ENCODE data around the gene PRKAR1B.

Gene PRKAR1B

DNA sequence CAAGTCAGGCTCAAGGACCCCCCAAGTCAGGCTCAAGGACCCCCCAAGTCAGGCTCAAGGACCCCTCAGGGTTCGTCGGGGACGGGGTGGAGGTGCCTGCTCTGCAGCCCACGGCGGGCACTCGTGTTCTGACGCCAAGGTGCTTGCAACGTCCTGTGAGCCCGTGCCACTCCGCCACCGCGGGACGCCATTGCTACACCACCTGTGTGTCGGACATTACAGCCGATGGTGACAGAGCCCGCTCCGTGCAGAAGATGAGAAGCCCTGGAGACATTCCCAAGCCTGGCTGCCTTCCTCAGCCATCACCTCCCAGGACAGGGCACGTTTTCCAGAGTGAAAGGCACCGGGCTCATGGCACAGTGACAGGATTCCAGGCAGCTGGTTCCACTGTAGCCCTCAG lies 98.3 kb downstream of the PRKAR1B start:
- Mint-ChIP-seq H3K27me3 (no peaks in the 10 kb centered on the region), H3K9me3 (peaks cover 17% of the 10 kb centered on the region), H3K27ac (no peak overlapping the region), H3K4me3 (no peak overlapping the region), H3K4me1 (ENCODE audit: low read depth) (no peaks in the 10 kb centered on the region), H3K36me3 (ENCODE audit: low read depth) (no peaks in the 10 kb centered on the region)
- intact Hi-C loops (cut with micrococcal nuclease): no loop called here

DNA sequence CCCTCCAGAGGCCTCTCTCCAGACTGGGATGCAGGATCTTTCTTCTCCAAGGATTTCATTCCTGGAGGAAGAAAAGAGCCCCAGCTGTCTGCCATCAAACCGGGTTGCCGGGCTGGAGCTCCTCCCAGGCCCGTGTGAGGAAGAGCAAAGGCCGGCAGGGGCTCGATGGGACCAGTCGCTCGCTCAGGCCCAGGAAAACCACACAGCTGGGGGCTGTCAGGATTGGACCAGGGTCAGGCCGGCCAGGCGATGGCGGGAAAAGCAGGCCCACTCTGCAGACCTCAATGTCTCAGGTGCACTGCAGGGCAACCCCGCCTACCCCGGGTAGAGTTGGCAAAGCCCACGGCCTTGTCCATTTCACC lies 98.7 kb downstream of the PRKAR1B start:
- no peaks in the 10 kb centered on the region for H3K27me3 Mint-ChIP-seq
- H3K4me3 Mint-ChIP-seq: no peak overlapping the region
- H3K27ac Mint-ChIP-seq: peak overlapping the region; percentile 28
- intact Hi-C loops (cut with micrococcal nuclease): no loop called here
- H3K9me3 Mint-ChIP-seq: peaks cover 22% of the 10 kb centered on the region
- no peaks in the 10 kb centered on the region for H3K36me3 Mint-ChIP-seq (ENCODE audit: low read depth)
- H3K4me1 Mint-ChIP-seq (ENCODE audit: low read depth): no peaks in the 10 kb centered on the region

DNA sequence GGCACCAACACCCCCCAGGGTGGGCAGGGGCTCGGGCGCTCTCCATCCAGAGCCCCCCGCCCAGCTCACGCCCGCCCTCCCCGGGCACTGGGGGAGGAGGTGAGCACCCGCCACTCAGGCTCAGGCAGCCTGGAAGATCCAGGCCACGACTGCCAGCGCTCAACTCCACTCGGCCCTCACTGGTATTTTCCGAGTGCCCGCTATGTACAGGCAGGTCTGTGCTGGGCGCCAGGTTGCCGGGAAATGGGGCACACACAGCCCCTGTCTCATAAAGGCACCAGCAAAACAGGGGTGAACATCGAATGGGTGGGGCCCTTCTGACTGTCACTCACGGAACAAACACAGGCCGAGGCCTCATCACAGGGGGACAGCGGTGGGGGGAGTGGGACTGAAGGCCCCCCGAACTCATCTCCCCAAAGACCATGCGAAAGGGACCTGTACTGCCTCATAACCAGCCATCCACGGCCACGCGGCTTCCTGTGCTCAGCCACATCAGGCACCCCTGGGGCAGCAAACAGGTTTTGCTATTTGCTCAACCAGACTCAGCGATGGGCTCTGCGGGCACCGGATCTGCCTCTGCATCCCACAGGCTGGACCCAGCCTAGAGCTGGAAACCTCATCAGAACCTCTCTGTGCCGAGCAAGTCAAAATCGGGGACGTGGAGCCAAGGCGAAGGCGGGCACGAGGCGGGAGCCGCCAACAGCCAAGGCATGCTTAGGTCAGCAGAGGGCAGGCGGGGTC lies 99.2 kb downstream of the PRKAR1B start:
- H3K27ac Mint-ChIP-seq: peak overlapping the region; percentile 28
- intact Hi-C loops (cut with micrococcal nuclease): no loop called here
- no peaks in the 10 kb centered on the region for H3K36me3 Mint-ChIP-seq (ENCODE audit: low read depth)
- no peaks in the 10 kb centered on the region for H3K4me1 Mint-ChIP-seq (ENCODE audit: low read depth)
- H3K9me3 Mint-ChIP-seq: peaks cover 27% of the 10 kb centered on the region
- no peaks in the 10 kb centered on the region for H3K27me3 Mint-ChIP-seq
- no peak overlapping the region for H3K4me3 Mint-ChIP-seq

DNA sequence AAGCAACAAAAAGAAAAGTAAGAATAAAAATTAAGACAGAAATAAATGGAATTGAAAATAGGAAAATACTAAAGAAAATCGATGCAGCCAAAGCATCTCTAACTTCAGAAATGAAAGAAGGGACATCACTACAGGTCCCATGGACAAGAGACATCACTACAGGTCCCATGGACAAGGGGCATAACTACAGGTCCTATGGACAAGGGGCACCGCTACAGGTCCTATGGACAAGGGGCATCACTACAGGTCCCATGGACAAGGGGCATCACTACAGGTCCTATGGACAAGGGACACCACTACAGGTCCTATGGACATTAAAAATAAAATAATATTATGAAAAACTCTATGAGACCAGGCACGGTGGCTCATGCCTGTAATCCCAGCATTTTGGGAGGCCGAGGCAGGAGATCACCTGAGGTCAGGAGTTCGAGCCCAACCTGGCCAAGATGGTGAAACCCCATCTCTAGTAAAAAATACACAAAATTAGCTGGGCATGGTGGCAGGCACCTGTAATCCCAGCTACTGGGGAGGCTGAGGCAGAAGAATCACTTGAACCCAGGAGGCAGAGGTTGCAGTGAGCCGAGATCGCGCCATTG lies 101.6 kb downstream of the PRKAR1B start:
- Mint-ChIP-seq H3K4me3 (no peak overlapping the region), H3K9me3 (peaks cover 49% of the 10 kb centered on the region), H3K27me3 (no peaks in the 10 kb centered on the region), H3K36me3 (ENCODE audit: low read depth) (peaks cover 4% of the 10 kb centered on the region), H3K27ac (no peak overlapping the region), H3K4me1 (ENCODE audit: low read depth) (no peaks in the 10 kb centered on the region)
- intact Hi-C loops (cut with micrococcal nuclease): no loop called here

DNA sequence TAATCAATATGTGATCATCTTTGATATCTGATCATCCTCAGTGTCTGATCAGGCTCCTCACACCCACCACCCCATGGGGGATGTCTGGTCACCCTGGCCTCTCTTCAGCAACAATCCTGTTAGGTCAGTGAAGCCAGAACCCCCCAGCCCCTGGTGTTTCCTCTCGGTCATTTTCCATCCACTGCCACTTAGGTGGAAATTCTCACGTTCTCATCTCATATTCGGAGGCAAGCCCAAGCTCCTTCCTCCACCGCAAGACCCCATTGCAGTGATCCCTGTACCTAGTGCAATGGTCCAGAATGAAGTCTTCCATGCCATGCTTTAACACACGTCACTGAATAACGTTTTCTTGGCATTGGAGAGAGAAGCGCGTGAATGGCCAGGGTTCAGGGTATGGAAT lies 103.6 kb downstream of the PRKAR1B start:
- peaks cover 62% of the 10 kb centered on the region for H3K9me3 Mint-ChIP-seq
- peaks cover 15% of the 10 kb centered on the region for H3K36me3 Mint-ChIP-seq (ENCODE audit: low read depth)
- H3K27ac Mint-ChIP-seq: no peak overlapping the region
- peaks cover 15% of the 10 kb centered on the region for H3K4me1 Mint-ChIP-seq (ENCODE audit: low read depth)
- intact Hi-C loops (cut with micrococcal nuclease): no loop called here
- H3K27me3 Mint-ChIP-seq: no peaks in the 10 kb centered on the region
- no peak overlapping the region for H3K4me3 Mint-ChIP-seq

DNA sequence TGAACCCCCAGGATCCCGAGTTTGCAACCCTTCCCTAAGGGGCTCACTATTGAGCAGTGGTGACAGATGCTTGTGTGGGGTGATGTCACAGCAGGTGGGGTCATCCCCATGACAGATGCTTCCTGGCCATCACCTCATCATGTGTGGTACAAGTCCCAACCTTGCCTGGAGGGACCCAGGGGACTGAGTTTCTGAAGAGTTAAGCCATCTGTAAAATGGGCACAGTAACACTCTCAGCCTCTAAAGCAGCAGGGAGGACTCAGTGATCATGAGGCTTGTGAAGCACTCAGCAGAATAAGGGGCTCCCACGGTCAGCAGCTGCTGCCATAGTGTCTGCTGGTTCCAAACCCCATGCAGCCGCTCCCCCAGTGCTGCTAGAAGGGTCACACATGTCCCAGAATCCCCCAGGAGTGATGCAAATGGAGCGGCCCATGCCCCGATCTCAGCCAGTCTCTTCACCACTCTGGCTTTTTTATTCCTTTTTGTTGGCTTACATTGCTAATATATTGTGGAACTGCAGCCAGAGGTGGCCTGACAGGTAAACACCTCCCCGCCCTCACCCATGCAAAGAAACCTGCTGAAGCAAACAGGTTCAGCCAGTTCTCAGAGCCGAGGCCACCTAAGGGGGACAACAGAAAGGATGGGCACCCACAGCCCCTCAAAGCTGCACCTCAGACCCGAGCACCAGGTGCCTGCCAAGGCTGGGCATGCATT lies 105.4 kb downstream of the PRKAR1B start:
- Mint-ChIP-seq H3K27ac (no peak overlapping the region), H3K4me1 (ENCODE audit: low read depth) (peaks cover 30% of the 10 kb centered on the region)
- intact Hi-C loops (cut with micrococcal nuclease): no loop called here

DNA sequence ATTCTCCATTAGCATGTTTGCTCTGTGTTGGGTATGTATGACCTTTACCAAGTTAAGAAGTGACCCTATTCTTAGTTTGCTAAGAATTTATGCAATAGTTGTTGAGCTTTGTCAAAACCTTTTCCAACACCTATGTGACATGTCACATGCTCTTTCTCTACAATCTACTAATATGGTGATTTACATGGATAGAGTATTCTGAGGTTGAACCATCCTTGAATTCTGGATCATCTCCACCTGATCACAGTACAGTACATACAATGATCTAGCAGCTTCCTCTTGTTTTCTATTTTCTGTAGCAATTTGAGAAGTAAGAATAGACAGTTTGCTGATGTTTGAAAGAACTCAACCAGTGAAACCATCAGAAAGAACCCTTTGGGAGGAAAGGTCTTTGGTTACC lies 106.2 kb downstream of the PRKAR1B start:
- H3K4me1 Mint-ChIP-seq (ENCODE audit: low read depth): peaks cover 30% of the 10 kb centered on the region
- intact Hi-C loops (cut with micrococcal nuclease): no loop called here
- H3K4me3 Mint-ChIP-seq: no peak overlapping the region
- H3K27me3 Mint-ChIP-seq: no peaks in the 10 kb centered on the region
- peak overlapping the region; percentile 67 for H3K27ac Mint-ChIP-seq
- peaks cover 15% of the 10 kb centered on the region for H3K36me3 Mint-ChIP-seq (ENCODE audit: low read depth)
- H3K9me3 Mint-ChIP-seq: peaks cover 62% of the 10 kb centered on the region

More for the DNA sequence above, 105.4 kb downstream of the PRKAR1B start:
- peaks cover 62% of the 10 kb centered on the region for H3K9me3 Mint-ChIP-seq
- H3K36me3 Mint-ChIP-seq (ENCODE audit: low read depth): peaks cover 15% of the 10 kb centered on the region
- H3K4me3 Mint-ChIP-seq: no peak overlapping the region
- H3K27me3 Mint-ChIP-seq: no peaks in the 10 kb centered on the region

DNA sequence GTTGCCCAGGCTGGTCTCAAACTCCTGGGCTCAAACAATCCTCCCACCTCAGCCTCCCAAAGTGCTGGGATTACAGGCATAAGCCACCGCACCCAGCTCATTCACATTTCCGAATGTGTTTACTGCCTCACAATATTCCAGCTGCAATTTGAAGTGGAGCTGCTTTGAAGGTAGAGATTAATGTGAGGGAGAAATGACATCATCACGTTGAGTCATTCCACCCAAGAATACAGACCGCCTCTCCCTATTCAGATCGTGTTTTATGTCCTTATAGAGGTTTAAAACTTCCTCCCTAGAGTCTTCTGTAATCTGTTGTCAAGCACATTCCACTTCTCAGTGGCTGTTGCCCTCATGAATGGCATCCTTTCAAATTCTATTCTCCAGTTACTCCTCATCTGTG lies 107.0 kb downstream of the PRKAR1B start:
- intact Hi-C loops (cut with micrococcal nuclease): no loop called here
- peaks cover 15% of the 10 kb centered on the region for H3K36me3 Mint-ChIP-seq (ENCODE audit: low read depth)
- H3K27me3 Mint-ChIP-seq: no peaks in the 10 kb centered on the region
- H3K4me1 Mint-ChIP-seq (ENCODE audit: low read depth): peaks cover 30% of the 10 kb centered on the region
- peaks cover 54% of the 10 kb centered on the region for H3K9me3 Mint-ChIP-seq
- no peak overlapping the region for H3K4me3 Mint-ChIP-seq
- H3K27ac Mint-ChIP-seq: peak overlapping the region; percentile 67

DNA sequence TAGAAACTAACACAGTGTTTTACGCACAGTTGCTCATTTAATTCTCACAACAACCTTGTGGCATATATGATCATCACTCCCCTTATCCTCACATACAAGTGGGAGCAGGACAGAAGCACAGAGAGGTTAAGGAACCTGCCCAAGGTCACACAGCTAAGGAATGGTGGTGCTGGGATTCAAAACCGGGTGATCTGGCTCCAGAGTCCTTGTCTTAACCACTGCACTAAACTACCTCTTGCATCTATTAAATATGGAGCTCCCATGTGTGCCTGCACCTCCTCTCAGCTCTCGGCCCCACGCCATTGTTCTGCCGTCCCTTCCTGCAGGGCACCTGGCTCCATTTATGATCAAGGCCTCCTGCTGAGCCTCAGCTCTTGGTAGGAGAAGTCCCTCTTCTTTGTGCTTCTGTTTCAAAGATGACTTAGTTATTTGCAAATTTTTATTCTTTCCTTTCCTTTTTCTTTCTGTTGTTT lies 107.7 kb downstream of the PRKAR1B start:
- intact Hi-C loops (cut with micrococcal nuclease): no loop called here
- no peaks in the 10 kb centered on the region for H3K27me3 Mint-ChIP-seq
- H3K9me3 Mint-ChIP-seq: peaks cover 48% of the 10 kb centered on the region
- H3K4me1 Mint-ChIP-seq (ENCODE audit: low read depth): peaks cover 30% of the 10 kb centered on the region
- peaks cover 15% of the 10 kb centered on the region for H3K36me3 Mint-ChIP-seq (ENCODE audit: low read depth)
- H3K4me3 Mint-ChIP-seq: no peak overlapping the region
- H3K27ac Mint-ChIP-seq: peak overlapping the region; percentile 67

DNA sequence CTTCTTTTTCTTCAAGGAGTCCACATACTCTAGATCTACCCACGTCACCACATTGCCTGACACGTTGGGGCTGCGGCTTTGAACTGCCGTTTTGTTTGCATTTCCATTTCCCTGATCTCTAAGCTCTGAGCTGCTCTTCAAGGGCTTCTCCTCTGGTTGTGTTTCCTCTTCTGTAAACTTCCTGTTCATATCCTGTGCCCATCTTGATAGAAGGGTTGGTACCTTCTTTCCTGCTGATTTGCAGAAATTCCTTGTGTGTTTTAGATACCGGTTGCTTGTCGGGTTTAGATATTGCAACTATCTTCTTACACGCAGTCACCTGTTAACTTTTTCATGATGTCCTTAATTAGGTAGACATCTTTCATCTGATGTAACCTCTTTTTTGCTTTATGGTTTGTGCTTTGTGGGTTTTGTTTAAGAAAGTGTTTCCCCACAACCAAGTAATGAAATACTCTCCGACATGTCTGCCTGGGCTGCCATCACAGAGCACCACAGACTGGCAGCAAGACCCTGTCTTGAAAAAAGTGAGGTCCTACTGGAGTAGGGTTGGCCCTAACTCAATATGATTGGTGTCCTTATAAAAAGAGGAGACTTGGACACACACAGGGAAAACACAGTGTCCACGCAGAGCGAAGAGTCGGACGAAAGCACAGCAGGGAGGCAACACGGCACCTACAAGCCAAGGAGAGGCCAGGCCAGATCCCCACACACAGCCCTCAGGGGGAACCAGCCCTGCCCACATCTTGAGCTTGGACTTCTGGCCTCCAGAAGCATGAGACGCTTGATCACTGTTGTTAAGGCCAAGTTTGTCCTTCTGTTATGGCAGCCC lies 108.3 kb downstream of the PRKAR1B start:
- peaks cover 30% of the 10 kb centered on the region for H3K4me1 Mint-ChIP-seq (ENCODE audit: low read depth)
- H3K36me3 Mint-ChIP-seq (ENCODE audit: low read depth): peaks cover 15% of the 10 kb centered on the region
- H3K27me3 Mint-ChIP-seq: no peaks in the 10 kb centered on the region
- intact Hi-C loops (cut with micrococcal nuclease): no loop called here
- H3K9me3 Mint-ChIP-seq: peaks cover 44% of the 10 kb centered on the region
- no peak overlapping the region for H3K4me3 Mint-ChIP-seq
- H3K27ac Mint-ChIP-seq: peak overlapping the region; percentile 85

DNA sequence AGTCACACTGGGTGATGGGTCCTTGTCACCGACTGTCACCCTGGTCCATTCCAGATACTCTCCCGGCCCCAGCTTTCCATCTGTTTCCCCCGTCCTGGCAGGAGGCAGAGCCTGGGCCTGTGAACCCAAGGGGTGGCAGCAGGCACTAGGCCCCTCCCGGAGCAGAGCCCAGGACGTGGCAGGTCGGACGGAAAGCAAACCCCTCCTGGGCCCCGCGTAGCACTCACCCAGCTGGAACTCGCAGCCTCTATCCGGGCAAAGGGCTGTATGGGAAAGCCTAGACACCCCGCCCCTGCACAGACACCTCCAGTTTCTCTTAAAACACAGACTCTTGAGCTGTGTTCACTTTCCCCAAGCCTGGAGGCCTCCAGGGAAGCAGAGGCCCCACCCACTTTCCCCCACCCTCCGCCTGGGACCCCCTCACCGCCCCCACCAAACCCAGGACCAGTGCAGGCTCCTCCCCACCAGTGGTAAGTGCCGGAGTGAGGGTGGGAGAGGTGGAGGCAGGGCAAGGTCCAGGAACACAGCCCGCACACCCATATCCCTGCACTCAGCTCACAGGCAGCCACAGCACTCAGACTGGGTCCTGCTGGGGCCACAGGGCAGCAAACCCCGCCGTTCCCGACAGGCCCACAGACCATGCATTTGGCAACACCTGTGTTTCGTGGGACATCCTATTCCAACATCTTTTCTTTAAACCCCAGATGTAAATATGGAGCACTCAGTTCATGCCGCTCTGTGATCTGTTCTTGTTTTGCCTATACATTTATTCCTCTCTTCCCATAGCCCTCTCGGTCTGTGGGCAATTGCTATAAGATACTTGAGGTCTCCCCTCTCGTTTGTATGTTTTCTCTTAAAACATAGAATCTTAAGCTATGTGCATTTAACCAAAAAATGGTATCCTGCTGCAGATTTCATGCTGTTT lies 109.2 kb downstream of the PRKAR1B start:
- Mint-ChIP-seq H3K27ac (peak overlapping the region; percentile 85), H3K4me3 (no peak overlapping the region), H3K9me3 (peaks cover 35% of the 10 kb centered on the region), H3K27me3 (no peaks in the 10 kb centered on the region), H3K36me3 (ENCODE audit: low read depth) (peaks cover 15% of the 10 kb centered on the region), H3K4me1 (ENCODE audit: low read depth) (peaks cover 30% of the 10 kb centered on the region)
- intact Hi-C loops (cut with micrococcal nuclease): no loop called here

DNA sequence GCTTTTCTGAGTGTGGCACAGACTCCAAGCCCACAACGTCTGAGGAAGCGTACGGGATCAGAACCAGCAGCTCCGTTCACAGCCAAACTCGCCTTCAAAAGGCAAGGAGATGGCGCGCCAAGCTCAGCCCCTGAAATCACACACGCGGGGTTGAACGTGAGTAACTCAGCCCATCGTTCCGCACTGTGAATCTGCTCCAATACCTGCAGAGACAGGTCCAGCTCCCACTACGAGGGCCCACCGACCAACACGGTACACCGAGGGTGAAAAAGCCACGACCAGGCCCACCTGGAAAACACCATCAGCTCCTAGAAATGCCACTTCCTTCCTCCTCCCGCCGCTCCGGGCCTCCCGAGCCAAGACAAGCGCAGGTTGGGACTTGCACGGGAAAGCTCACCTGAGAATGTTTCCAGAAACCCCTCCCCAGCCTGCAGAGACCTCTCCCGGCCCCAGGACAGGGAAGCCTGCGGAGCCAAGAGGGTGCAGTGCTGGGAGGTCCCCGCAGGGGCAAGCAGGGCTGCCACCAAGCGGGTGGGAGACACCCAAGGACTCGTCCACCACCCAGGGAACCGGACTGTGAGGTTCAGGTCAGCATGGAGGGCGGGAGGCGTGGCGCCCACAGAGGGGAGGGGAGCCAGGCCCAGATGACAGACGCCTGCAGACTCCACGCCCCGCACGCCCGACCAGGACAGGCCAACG lies 113.5 kb downstream of the PRKAR1B start:
- peaks cover 4% of the 10 kb centered on the region for H3K27me3 Mint-ChIP-seq
- H3K36me3 Mint-ChIP-seq (ENCODE audit: low read depth): no peaks in the 10 kb centered on the region
- intact Hi-C loops (cut with micrococcal nuclease): no loop called here
- H3K4me1 Mint-ChIP-seq (ENCODE audit: low read depth): peaks cover 35% of the 10 kb centered on the region
- H3K4me3 Mint-ChIP-seq: no peak overlapping the region
- H3K9me3 Mint-ChIP-seq: no peaks in the 10 kb centered on the region
- no peak overlapping the region for H3K27ac Mint-ChIP-seq

All from dendritic cell treated with granulocyte-macrophage colony-stimulating factor and Interleukin-4, amounts not matched to agents 40 ng/mL and 50 ng/mL, for 4 days (primary cell).